Glutamatergic neuron (in vitro differentiated cells): Measurements from ENCODE around the gene PCNT. TPM values are rescaled to one million over a fixed set of nuclear protein-coding genes. Genes with fewer than 3 reads are reported as not detected.
"Not testable (repeated sequence)": the region's sequence is repeated elsewhere in the genome, so short reads cannot be mapped to it uniquely, and the experiment has no call there.

Experiments
- DNase-seq: peaks from one replicate; pipeline ENCODE4 v3.0.0; 2022
- H3K27ac Mint-ChIP-seq: one replicate; pipeline ENCODE4 v1.8.0; 2020; ENCODE audit warnings: mild to moderate bottlenecking, mixed read lengths, inconsistent platforms; ENCODE audit not compliant: unreplicated experiment
- H3K27me3 Mint-ChIP-seq: one replicate; pipeline ENCODE4 v1.8.0; 2020; ENCODE audit warnings: mild to moderate bottlenecking, moderate library complexity, mixed read lengths, inconsistent platforms; ENCODE audit not compliant: unreplicated experiment
- H3K36me3 Mint-ChIP-seq: one replicate; pipeline ENCODE4 v1.8.0; 2020; ENCODE audit warnings: mild to moderate bottlenecking, mixed read lengths, inconsistent platforms; ENCODE audit not compliant: unreplicated experiment
- H3K4me1 Mint-ChIP-seq: one replicate; pipeline ENCODE4 v1.8.0; 2020; ENCODE audit warnings: mild to moderate bottlenecking, low read depth, mixed read lengths, inconsistent platforms; ENCODE audit not compliant: unreplicated experiment
- H3K4me3 Mint-ChIP-seq: one replicate; pipeline ENCODE4 v1.8.0; 2020; ENCODE audit warnings: mild to moderate bottlenecking, mixed read lengths, inconsistent platforms; ENCODE audit not compliant: unreplicated experiment
- H3K9me3 Mint-ChIP-seq: one replicate; pipeline ENCODE4 v1.8.0; 2020; ENCODE audit warnings: mild to moderate bottlenecking, moderate library complexity, mixed read lengths, inconsistent platforms; ENCODE audit not compliant: unreplicated experiment
- CTCF ChIP-seq: fragments of 200-600 bp; sonication (generic); IDR thresholded peaks from one replicate; pipeline ENCODE4 v1.5.0; 2021; ENCODE audit not compliant: partially characterized antibody, unreplicated experiment
- total RNA-seq: library from RNA; stranded (reverse); fragmentation: NEBNext Ultra II Directional; extraction: Animal tissue kit (Norgen Biotek cat#: 25700); gene quantifications from one replicate; pipeline ENCODE4 v1.2.1, GENCODE V29; 2021; ENCODE audit not compliant: unreplicated experiment

Gene PCNT
- total RNA-seq, 1 donor from 2014 or later: 117 TPM

- no peak for TF ChIP-seq CTCF
- no peaks in the 10 kb centered on the region for H3K4me1 Mint-ChIP-seq
- H3K27me3 Mint-ChIP-seq: no peaks in the 10 kb centered on the region
- H3K36me3 Mint-ChIP-seq: peaks cover 5% of the 10 kb centered on the region
- H3K9me3 Mint-ChIP-seq: no peaks in the 10 kb centered on the region
- no peak overlapping the region for H3K4me3 Mint-ChIP-seq
- no peak overlapping the region for H3K27ac Mint-ChIP-seq
- DNase-seq: no peak
Measured at GRCh38 chr21:46307625-46308024, 16.3 kb upstream of the PCNT start.

GRCh38 chr21:46308431-46308830, 15.5 kb upstream of the PCNT start:
- no peak overlapping the region for H3K4me3 Mint-ChIP-seq
- H3K9me3 Mint-ChIP-seq: no peaks in the 10 kb centered on the region
- no peak overlapping the region for H3K27ac Mint-ChIP-seq
- TF ChIP-seq CTCF: no peak
- no peaks in the 10 kb centered on the region for H3K36me3 Mint-ChIP-seq
- H3K27me3 Mint-ChIP-seq: no peaks in the 10 kb centered on the region
- DNase-seq: no peak
- no peaks in the 10 kb centered on the region for H3K4me1 Mint-ChIP-seq

- not testable (repeated sequence) for H3K9me3 Mint-ChIP-seq, H3K27ac Mint-ChIP-seq, H3K27me3 Mint-ChIP-seq, H3K4me3 Mint-ChIP-seq, H3K4me1 Mint-ChIP-seq, DNase-seq, H3K36me3 Mint-ChIP-seq
Measured at GRCh38 chr21:46310260-46310659, 13.7 kb upstream of the PCNT start.

- Mint-ChIP-seq H3K4me3 (no peak overlapping the region), H3K36me3 (no peaks in the 10 kb centered on the region), H3K27me3 (no peaks in the 10 kb centered on the region), H3K27ac (no peak overlapping the region), H3K9me3 (no peaks in the 10 kb centered on the region), H3K4me1 (no peaks in the 10 kb centered on the region)
- TF ChIP-seq CTCF: no peak
- no peak for DNase-seq
Measured at GRCh38 chr21:46311568-46311967, 12.4 kb upstream of the PCNT start.

GRCh38 chr21:46312949-46313348, 11.0 kb upstream of the PCNT start:
- no peak overlapping the region for H3K27ac Mint-ChIP-seq
- H3K9me3 Mint-ChIP-seq: no peaks in the 10 kb centered on the region
- no peak for TF ChIP-seq CTCF
- no peaks in the 10 kb centered on the region for H3K4me1 Mint-ChIP-seq
- no peaks in the 10 kb centered on the region for H3K27me3 Mint-ChIP-seq
- no peak for DNase-seq
- H3K36me3 Mint-ChIP-seq: no peaks in the 10 kb centered on the region
- no peak overlapping the region for H3K4me3 Mint-ChIP-seq
